ENCODE measurements around the gene LRRC39.
A peak's percentile ranks its signal among the peaks of the same experiment; 100 is the strongest.

LRRC39 gene

DNA sequence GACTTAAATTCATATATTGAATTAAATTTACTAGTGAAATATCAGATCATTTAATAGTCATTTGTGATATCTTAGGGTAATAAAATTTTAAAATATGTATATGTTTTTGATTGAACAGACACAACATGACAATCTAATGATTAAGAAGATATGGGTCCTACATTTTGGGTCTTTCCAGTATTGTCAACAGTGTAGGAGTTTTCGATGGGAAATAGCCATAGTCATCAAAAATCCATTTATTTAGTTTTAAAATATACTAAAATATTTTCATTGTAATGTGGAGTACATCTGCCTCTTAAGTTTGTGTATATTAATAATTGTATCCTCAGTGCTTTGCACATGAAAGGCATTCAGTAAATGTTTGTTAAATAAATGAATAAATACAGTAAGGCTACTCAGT is 31.1 kb downstream of the LRRC39 start:
- DNase-seq = no peak

GRCh38 chr1:100145116-100145515 is 32.9 kb downstream of the LRRC39 start:
- DNase-seq = no peak

GRCh38 chr1:100142343-100142742 is 35.7 kb downstream of the LRRC39 start:
- no peak for DNase-seq

DNA sequence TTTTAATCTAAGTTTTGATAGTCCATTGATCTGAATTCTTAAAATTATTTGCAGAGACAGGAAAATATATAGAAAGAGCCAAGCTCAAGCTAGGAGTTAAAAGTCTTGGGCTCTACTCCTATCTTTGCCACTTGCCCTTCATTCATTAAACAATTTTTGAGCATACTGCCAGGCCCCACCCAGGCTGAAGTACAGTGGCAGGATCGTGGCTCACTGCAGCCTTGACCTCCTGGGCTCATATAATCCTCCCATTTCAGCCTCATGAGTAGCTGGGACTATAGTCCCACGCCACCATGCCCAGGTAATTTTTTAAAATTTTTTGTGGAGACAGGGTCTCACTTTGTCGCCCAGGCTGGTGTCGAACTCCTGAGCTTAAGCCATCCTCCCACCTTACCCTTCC is 36.9 kb downstream of the LRRC39 start:
- no peak for DNase-seq

DNA sequence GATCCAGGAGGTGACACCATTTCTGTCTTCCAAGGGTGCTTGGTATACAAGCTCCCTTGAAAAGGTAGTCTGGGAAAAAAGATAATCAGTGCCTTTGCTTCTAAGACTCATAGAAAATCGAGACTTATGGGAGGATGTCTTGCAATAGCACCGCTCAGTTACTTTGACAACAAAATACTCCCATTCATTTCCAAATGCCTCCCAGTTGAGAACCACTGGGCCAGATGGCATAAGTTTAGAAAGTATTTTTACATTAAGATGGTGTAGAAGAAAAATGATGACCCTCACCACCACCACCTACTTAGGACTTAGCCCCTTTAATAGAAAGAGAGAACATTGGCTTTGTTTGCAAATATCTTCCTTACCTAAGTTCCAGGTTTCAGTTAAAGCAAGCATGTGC is 40.5 kb downstream of the LRRC39 start:
- DNase-seq = no peak

- DNase-seq = no peak
Measured at GRCh38 chr1:100134872-100135271, 43.2 kb downstream of the LRRC39 start.

DNA sequence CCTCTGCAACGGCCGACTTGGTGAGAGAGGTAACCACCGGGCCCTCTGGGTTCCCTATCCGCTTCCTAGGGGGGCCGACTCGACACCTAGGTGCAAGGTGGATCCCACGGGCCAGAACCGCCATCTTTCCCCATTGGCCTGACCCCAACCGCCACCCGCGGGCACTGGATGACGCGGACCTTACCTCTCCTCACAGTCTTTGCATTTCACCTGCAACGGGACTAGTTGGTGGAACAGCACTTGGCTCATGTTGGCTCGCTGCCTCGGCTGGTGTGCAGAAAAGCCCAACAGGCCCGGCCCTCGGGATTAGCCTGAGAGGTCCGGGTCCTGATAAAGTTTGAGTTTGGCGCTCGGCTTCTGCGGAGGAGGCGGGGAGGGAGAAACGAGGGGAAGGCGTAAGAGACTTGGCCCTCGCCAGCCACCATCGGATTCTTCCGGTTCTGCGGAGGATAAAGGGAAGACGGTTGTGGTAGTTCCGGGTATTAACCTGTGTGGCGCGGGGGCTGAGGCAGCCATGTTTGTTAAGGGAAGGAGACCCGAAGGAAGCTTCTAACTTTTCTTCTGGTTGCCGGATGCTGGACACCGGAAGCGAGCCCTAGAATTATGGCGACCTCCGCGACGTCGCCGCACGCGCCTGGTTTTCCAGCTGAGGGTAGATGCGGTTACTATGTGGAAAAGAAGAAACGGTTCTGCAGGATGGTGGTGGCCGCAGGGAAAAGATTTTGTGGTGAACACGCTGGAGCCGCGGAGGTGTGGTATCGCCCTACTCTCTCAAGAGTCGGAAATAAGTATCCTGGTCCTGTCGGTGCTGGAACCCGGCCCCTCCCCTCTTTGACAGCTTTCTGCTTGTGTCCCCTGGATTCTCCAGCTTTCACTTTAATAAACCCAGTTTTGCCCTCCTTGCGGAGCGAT is 45.2 kb downstream of the LRRC39 start, which contains the start of the genes SASS6 and TRMT13:
TSS of gene SASS6 (minus strand) at position 365 of the 912 bp plus-strand sequence. CDS start at position 249, 116 bp downstream.
TSS of gene TRMT13 (plus strand) at position 598 of the 912 bp plus-strand sequence. CDS start at position 604, 6 bp downstream.
- peak; percentile 98 for DNase-seq

GRCh38 chr1:100131623-100132022 is 46.4 kb downstream of the LRRC39 start:
- no peak for DNase-seq

GRCh38 chr1:100130552-100131077 is 47.4 kb downstream of the LRRC39 start:
- DNase-seq = no peak

GRCh38 chr1:100127226-100127625 is 50.8 kb downstream of the LRRC39 start:
- no peak for DNase-seq

DNA sequence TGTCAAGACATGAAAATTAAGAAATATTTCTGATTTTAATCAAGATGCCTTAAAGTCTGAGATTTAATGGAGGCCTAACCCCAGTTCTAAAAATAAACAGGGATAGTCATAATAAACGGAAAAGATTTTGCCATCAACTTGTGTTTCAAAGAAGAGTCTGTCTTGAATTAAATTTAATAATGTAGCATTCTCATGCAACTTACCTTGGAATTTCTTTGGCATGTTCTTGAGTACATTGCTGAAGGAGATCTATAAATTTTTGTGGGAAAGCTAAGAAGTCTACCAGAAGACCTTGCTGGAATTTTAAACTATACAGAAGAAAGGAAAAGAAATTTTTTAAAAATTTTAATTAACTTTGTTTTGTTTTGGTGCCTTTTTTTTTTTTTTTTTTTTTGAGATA is 55.9 kb downstream of the LRRC39 start:
- no peak for DNase-seq

DNA sequence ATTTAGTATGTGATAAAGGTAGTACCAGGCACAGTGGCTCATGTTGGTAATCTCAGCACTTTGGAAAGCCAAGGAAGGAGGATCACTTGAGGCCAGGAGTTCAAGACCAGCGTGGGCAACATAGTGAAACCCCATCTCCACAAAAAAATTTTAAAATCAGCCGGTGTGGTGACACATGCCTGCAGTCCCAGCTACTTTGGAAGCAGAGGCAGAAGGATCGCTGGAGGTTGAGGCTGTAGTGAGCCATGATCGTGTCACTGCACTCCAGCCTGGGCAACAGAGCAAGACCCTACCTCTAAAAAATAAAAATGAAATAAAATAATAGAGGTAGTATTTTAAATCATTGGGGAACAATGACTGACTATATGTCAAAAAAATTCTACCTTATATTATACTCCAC is 62.5 kb downstream of the LRRC39 start:
- DNase-seq = no peak

GRCh38 chr1:100109554-100110066 is 68.4 kb downstream of the LRRC39 start:
- no peak for DNase-seq

DNA sequence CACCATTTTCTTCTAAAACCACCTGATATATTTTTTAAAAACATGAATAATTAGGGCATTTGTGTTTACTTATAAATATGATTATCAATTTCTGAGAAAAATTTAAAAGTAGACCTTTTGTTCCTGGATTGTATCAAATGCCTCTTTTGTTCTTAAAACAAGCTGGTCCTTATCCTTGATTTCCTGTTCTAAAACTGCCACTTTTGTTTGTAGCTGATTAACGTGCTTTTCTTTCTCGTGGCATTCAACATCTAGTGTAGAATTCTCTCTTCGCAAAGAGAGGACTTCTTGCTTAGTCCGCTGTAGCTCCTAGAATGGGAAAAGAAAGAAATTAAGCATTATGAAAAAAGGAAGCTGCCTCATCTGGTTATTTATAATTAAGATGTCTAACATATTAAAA is 70.4 kb downstream of the LRRC39 start:
- no peak for DNase-seq

GRCh38 chr1:100101564-100101963 is 76.5 kb downstream of the LRRC39 start:
- no peak for DNase-seq

GRCh38 chr1:100100202-100100601 is 77.9 kb downstream of the LRRC39 start:
- DNase-seq = no peak

Measured in CD4-positive, alpha-beta T cell treated with Interleukin-4 for 4 hours (primary cell).